ENCODE data around the gene CXCR5. TPM values are rescaled to one million over a fixed set of nuclear protein-coding genes. Genes with fewer than 3 reads are reported as not detected.

The CXCR5 gene
- total RNA-seq, 1 experiment from 2014 or later, result not detected

- H3K4me3 Mint-ChIP-seq (ENCODE audit: unreplicated experiment), result no peak overlapping the region
- BruUV-seq (replicated peaks), result no TSS peak
- no peak overlapping the region for H3K27ac Mint-ChIP-seq (ENCODE audit: low read depth, unreplicated experiment)
- TF ChIP-seq CTCF (IDR thresholded peaks at IDR 0.05; ENCODE audit: unreplicated experiment), result no peak
- intact Hi-C loops (cut with micrococcal nuclease), result no loop called here
- no peak for DNase-seq (ENCODE audit: unreplicated experiment)
- no peaks in the 10 kb centered on the region for H3K9me3 Mint-ChIP-seq (ENCODE audit: unreplicated experiment)
- H3K4me1 Mint-ChIP-seq (ENCODE audit: insufficient read depth, unreplicated experiment), result peaks cover 4% of the 10 kb centered on the region
- ChIA-PET POLR2A (interaction anchor here (1.3 kb wide), 1 partner anchor 109 kb away, joined by 6 read pairs; the partner anchor contains the start of gene DDX6), CTCF (interaction anchor here (0.7 to 1.3 kb wide), 3 partner anchors 10 to 31 kb away, joined by 3 to 4 read pairs (median 3); no protein-coding TSS in a partner anchor)
- H3K36me3 Mint-ChIP-seq (ENCODE audit: insufficient read depth, unreplicated experiment), result peaks cover 83% of the 10 kb centered on the region
- H3K27me3 Mint-ChIP-seq (ENCODE audit: insufficient read depth, unreplicated experiment), result no peaks in the 10 kb centered on the region
These were observed 15.6 kb downstream of the CXCR5 start for GRCh38 chr11:118899296-118899688.

DNA sequence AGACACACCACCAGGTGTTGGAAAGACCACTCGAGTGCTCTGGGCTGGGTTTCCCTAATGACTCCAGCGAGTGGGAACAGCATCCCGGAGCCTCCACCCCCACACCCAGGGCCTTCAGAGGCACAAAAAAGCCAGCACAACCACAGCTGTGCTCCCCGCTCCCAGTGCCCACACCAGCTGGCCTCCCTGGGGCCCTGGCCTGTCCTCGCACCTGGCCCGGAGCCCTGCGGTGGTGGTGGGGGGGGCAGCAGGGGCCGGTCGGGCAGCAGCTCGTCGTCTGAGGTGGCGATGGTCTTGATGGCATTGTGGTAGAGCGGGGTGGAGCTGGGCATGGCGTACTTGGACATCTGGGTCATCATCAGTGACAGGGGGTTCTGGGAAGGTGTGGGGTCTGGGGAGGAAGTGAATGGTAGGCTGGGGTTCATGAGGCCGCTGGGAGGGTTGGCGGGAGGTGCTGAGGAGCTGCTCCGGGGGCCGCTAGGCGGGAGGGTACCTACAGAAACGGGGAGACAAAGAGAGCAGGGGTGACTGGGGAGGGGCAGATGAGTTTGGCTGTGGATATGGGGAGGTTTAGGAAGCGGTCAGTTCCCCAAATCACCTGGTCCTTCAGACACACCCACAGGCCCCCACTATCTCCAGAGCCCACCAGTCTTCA lies 16.1 kb downstream of the CXCR5 start:
- peak overlapping the region; percentile 70 for H3K27ac Mint-ChIP-seq (ENCODE audit: low read depth, unreplicated experiment)
- no peaks in the 10 kb centered on the region for H3K9me3 Mint-ChIP-seq (ENCODE audit: unreplicated experiment)
- H3K27me3 Mint-ChIP-seq (ENCODE audit: insufficient read depth, unreplicated experiment), result no peaks in the 10 kb centered on the region
- no peak for TF ChIP-seq CTCF (IDR thresholded peaks at IDR 0.05; ENCODE audit: unreplicated experiment)
- no peak for DNase-seq (ENCODE audit: unreplicated experiment)
- peaks cover 4% of the 10 kb centered on the region for H3K4me1 Mint-ChIP-seq (ENCODE audit: insufficient read depth, unreplicated experiment)
- H3K36me3 Mint-ChIP-seq (ENCODE audit: insufficient read depth, unreplicated experiment), result peaks cover 87% of the 10 kb centered on the region
- no peak overlapping the region for H3K4me3 Mint-ChIP-seq (ENCODE audit: unreplicated experiment)
- ChIA-PET CTCF (interaction anchor here (0.7 to 1.3 kb wide), 3 partner anchors 11 to 30 kb away, joined by 3 to 4 read pairs (median 3); no protein-coding TSS in a partner anchor), POLR2A (interaction anchor here (0.7 to 1.3 kb wide), 2 partner anchors 44 to 110 kb away, joined by 3 to 6 read pairs; partner anchors contain the start of gene DDX6)
- intact Hi-C loops (cut with micrococcal nuclease), result no loop called here
- BruUV-seq (replicated peaks), result no TSS peak

DNA sequence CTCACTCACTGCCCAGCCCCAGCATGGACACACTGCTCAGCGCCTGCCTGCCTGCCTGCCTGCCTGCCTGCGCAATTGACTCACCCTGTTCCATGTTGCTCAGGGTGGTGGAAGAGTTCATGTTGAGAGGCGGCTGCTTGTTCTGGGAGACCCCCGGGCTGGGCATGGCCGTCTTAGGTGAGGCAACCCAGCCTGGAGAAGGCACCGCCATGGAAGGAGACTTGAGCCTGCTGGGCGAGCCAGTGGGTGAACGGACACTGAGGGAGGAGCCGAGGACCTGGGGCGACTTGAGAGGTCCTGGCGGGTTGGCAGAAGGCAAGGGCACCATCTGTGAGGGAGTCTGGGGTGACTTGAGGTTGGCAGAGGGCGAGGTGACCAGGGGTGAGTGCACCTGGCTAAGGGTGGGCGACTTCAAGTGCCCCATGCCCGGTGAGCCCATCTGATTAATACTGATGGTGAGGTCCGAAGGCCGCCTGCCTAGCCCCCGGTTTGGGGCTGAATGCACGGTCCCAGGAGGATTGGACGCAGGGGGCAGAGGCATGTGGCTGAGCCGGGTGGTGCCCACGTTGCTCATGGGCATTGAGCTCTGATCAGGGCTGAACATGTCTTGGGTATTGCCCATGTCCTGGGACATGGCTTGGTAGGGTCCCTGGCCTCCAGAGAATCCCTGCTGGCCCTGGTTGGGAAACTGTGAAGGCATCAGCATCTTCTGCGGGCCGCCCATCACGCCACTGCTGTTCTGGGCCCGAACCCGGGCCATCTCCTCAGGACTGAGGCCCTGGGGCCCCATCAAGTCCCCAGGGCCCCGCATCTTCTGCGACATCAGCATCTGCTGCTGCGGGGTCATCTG lies 17.1 kb downstream of the CXCR5 start:
- Mint-ChIP-seq H3K4me3 (ENCODE audit: unreplicated experiment) (no peak overlapping the region), H3K9me3 (ENCODE audit: unreplicated experiment) (no peaks in the 10 kb centered on the region), H3K27ac (ENCODE audit: low read depth, unreplicated experiment) (peak overlapping the region; percentile 79), H3K4me1 (ENCODE audit: insufficient read depth, unreplicated experiment) (peaks cover 4% of the 10 kb centered on the region), H3K36me3 (ENCODE audit: insufficient read depth, unreplicated experiment) (peaks cover 88% of the 10 kb centered on the region), H3K27me3 (ENCODE audit: insufficient read depth, unreplicated experiment) (no peaks in the 10 kb centered on the region)
- ChIA-PET CTCF (interaction anchor here (1.1 kb wide), 1 partner anchor 29 kb away, joined by 5 read pairs; no protein-coding TSS in a partner anchor), POLR2A (interaction anchor here (0.6 to 0.7 kb wide), 2 partner anchors 11 to 16 kb away, joined by 3 read pairs; no protein-coding TSS in a partner anchor)
- DNase-seq (ENCODE audit: unreplicated experiment), result no peak
- BruUV-seq (replicated peaks), result no TSS peak
- TF ChIP-seq CTCF (IDR thresholded peaks at IDR 0.05; ENCODE audit: unreplicated experiment), result no peak
- intact Hi-C loops (cut with micrococcal nuclease), result no loop called here

All from MCF 10A (cell line).